PC-9 (cell line): Measurements from ENCODE around the gene LCLAT1. TPM values are rescaled to one million over a fixed set of nuclear protein-coding genes. Genes with fewer than 3 reads are reported as not detected.

Experiments
- BruUV-seq: library from RNA; stranded (reverse); fragments of 400-500 nt; replicated peaks from 2 replicates; lab custom pipeline; 2021; lab: Mats Ljungman, UMichigan
- CTCF ChIA-PET: fragments of 300-600 bp; sonication (Branson Sonifier 250); formaldehyde crosslinking; loops from one replicate; lab custom pipeline; 2022; ENCODE audit warnings: antibody characterized with exemption; lab: Charles Lee
- POLR2A ChIA-PET: fragments of 300-600 bp; sonication (Branson Sonifier 250); formaldehyde crosslinking; loops from one replicate; lab custom pipeline; 2022; ENCODE audit warnings: antibody characterized with exemption; ENCODE audit not compliant: unreplicated experiment; lab: Charles Lee
- DNase-seq, 2 experiments: peaks; one replicate each; pipeline versions ENCODE4 v3.0.0 to v3.0.0-alpha.2; 2015 to 2022; ENCODE audit warnings: mixed read lengths in 1 of 2
- H2AFZ ChIP-seq: fragments of 200-600 bp; sonication (generic); 2 replicates; pipeline ENCODE4 v1.8.1; 2017; ENCODE audit warnings: antibody characterized with exemption
- H3F3A ChIP-seq: fragments of 200-600 bp; sonication (generic); 2 replicates; pipeline ENCODE4 v1.8.1; 2017; ENCODE audit warnings: antibody characterized with exemption, mild to moderate bottlenecking, low read depth; ENCODE audit not compliant: insufficient read depth
- H3K27ac ChIP-seq: fragments of 200-600 bp; sonication (generic); 2 replicates; pipeline ENCODE4 v1.6.1; 2016; ENCODE audit warnings: mixed run types
- H3K27me3 ChIP-seq: fragments of 200-600 bp; sonication (generic); 2 replicates; pipeline ENCODE4 v1.6.1; 2016; ENCODE audit warnings: low read depth, mixed run types; ENCODE audit not compliant: insufficient read depth
- H3K36me3 ChIP-seq: fragments of 200-600 bp; sonication (generic); 2 replicates; pipeline ENCODE4 v1.6.1; 2016; ENCODE audit warnings: low read depth, mixed run types
- H3K4me1 ChIP-seq: fragments of 200-600 bp; sonication (generic); replicated peaks from 2 replicates; pipeline ENCODE4 v1.6.1; 2016; ENCODE audit warnings: mixed run types; ENCODE audit not compliant: insufficient read depth
- H3K4me2 ChIP-seq: fragments of 200-600 bp; sonication (generic); 2 replicates; pipeline ENCODE4 v1.6.1; 2017; ENCODE audit warnings: mixed run types
- H3K4me3 ChIP-seq: fragments of 200-600 bp; sonication (generic); 2 replicates; pipeline ENCODE4 v1.6.1; 2016; ENCODE audit warnings: mixed run types
- H3K79me2 ChIP-seq: fragments of 200-600 bp; sonication (generic); 2 replicates; pipeline ENCODE4 v1.6.1; 2017; ENCODE audit warnings: low read depth, mixed run types
- H3K9me2 ChIP-seq: fragments of 200-600 bp; sonication (generic); 2 replicates; pipeline ENCODE4 v1.8.1; 2017; ENCODE audit warnings: mild to moderate bottlenecking; ENCODE audit not compliant: insufficient read depth
- H3K9me3 ChIP-seq: fragments of 200-600 bp; sonication (generic); 2 replicates; pipeline ENCODE4 v1.8.1; 2016; ENCODE audit warnings: low read depth; ENCODE audit not compliant: insufficient read depth
- H4K20me1 ChIP-seq: fragments of 200-600 bp; sonication (generic); 2 replicates; pipeline ENCODE4 v1.8.1; 2017; ENCODE audit not compliant: insufficient read depth
- CTCF ChIP-seq: fragments of 200-600 bp; sonication (generic); conservative IDR thresholded peaks from 2 replicates; pipeline ENCODE4 v1.6.1; 2017; ENCODE audit warnings: mixed run types, antibody characterized with exemption, mild to moderate bottlenecking, moderate library complexity
- EZH2 ChIP-seq: fragments of 200-600 bp; sonication (generic); IDR thresholded peaks from 2 replicates; pipeline ENCODE4 v1.8.0; 2017; ENCODE audit warnings: antibody characterized with exemption, low read depth
- intact Hi-C: fragments of 100-400 bp; cut with micrococcal nuclease; formaldehyde crosslinking; loops from one replicate; pipeline ENCODE4 v1.10.0; 2022; ENCODE audit not compliant: unreplicated experiment
- total RNA-seq: library from RNA; stranded (reverse); gene quantifications from 2 replicates; pipeline ENCODE4 v1.2.3, GENCODE V29; 2021

LCLAT1 gene
- total RNA-seq, 1 experiment from 2014 or later, result 35.7 TPM

GRCh38 chr2:30412684-30413570, 34.1 kb upstream of the LCLAT1 start:
- POLR2A ChIA-PET, result no interaction called here
- no peaks in the 10 kb centered on the region for H3K79me2 ChIP-seq
- H3K4me2 ChIP-seq, result no peak overlapping the region
- no peaks in the 10 kb centered on the region; the same call in 1 of the 2 replicates for H3F3A ChIP-seq
- H3K4me1 ChIP-seq, result peaks cover 17% of the 10 kb centered on the region
- no TSS peak for BruUV-seq
- no peaks in the 10 kb centered on the region for H3K9me2 ChIP-seq
- no peak for TF ChIP-seq CTCF
- no peak for TF ChIP-seq EZH2
- H3K9me3 ChIP-seq, result no peaks in the 10 kb centered on the region
- CTCF ChIA-PET, result no interaction called here
- no peak overlapping the region for H2AFZ ChIP-seq
- DNase-seq, result no peak
- no peaks in the 10 kb centered on the region for H3K36me3 ChIP-seq
- H4K20me1 ChIP-seq, result no peaks in the 10 kb centered on the region
- H3K27ac ChIP-seq, result no peak overlapping the region
- H3K4me3 ChIP-seq, result no peak overlapping the region
- H3K27me3 ChIP-seq, result no peaks in the 10 kb centered on the region
- intact Hi-C loops, result loop anchor here (5.0 kb wide), 1 partner anchor 181 kb away; the partner anchor contains the start of gene LBH

GRCh38 chr2:30414961-30415360, 32.1 kb upstream of the LCLAT1 start:
- ChIA-PET POLR2A (no interaction called here), CTCF (no interaction called here)
- Histone ChIP-seq H2AFZ (no peak overlapping the region), H4K20me1 (no peaks in the 10 kb centered on the region), H3K27ac (no peak overlapping the region), H3K4me3 (no peak overlapping the region), H3K4me1 (peaks cover 13% of the 10 kb centered on the region), H3K79me2 (no peaks in the 10 kb centered on the region), H3K27me3 (no peaks in the 10 kb centered on the region), H3K9me2 (no peaks in the 10 kb centered on the region), H3K4me2 (no peak overlapping the region), H3K9me3 (no peaks in the 10 kb centered on the region), H3F3A (no peaks in the 10 kb centered on the region; the same call in 1 of the 2 replicates), H3K36me3 (no peaks in the 10 kb centered on the region)
- intact Hi-C loops, result loop anchor here (5.0 kb wide), 1 partner anchor 183 kb away; the partner anchor contains the start of gene LBH
- no TSS peak for BruUV-seq
- DNase-seq, result no peak
- TF ChIP-seq EZH2, result no peak
- no peak for TF ChIP-seq CTCF

GRCh38 chr2:30417253-30417652, 29.8 kb upstream of the LCLAT1 start:
- intact Hi-C loops, result no loop called here
- Histone ChIP-seq H4K20me1 (no peaks in the 10 kb centered on the region), H3K36me3 (no peaks in the 10 kb centered on the region), H3K9me3 (no peaks in the 10 kb centered on the region), H3K79me2 (no peaks in the 10 kb centered on the region), H3K27ac (no peak overlapping the region), H3K4me3 (no peak overlapping the region), H3K4me1 (no peaks in the 10 kb centered on the region), H3F3A (no peaks in the 10 kb centered on the region), H2AFZ (no peak overlapping the region), H3K27me3 (no peaks in the 10 kb centered on the region), H3K9me2 (no peaks in the 10 kb centered on the region), H3K4me2 (no peak overlapping the region)
- ChIA-PET POLR2A (no interaction called here), CTCF (no interaction called here)
- BruUV-seq, result no TSS peak
- DNase-seq, result no peak
- no peak for TF ChIP-seq CTCF
- TF ChIP-seq EZH2, result no peak
